Activated effector memory CD4-positive, alpha-beta T cell treated with Interleukin-2 at 50 U/mL for 16 hours (primary cell): ENCODE results near the gene ARL8A.
"Not testable (repeated sequence)": the region's sequence is repeated elsewhere in the genome, so short reads cannot be mapped to it uniquely, and the experiment has no call there.

Source experiments
- DNase-seq: peaks from one replicate; pipeline ENCODE4 v3.0.0-alpha.2; 2020

ARL8A gene

DNA sequence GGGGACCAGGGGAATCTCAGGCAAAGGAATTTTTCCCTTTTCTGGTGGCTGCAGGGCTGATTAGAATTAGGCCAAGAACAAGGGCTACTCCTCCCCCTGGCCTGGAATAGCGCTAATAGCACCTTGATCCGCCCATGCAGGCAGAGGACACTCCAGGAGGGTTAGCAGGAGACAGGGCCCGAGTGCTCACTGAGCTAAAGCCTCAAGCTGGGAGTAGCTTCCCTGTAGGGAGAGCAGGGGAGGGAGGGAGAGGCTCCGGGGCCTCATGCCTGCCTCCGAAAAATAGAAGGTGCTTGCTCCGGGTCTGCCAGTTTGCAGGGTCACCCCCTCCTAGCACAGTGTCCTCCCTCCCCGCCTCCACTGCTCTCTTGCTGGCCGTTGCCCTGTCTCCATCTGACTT lies 12.1 kb upstream of the ARL8A start:
- no peak for DNase-seq

DNA sequence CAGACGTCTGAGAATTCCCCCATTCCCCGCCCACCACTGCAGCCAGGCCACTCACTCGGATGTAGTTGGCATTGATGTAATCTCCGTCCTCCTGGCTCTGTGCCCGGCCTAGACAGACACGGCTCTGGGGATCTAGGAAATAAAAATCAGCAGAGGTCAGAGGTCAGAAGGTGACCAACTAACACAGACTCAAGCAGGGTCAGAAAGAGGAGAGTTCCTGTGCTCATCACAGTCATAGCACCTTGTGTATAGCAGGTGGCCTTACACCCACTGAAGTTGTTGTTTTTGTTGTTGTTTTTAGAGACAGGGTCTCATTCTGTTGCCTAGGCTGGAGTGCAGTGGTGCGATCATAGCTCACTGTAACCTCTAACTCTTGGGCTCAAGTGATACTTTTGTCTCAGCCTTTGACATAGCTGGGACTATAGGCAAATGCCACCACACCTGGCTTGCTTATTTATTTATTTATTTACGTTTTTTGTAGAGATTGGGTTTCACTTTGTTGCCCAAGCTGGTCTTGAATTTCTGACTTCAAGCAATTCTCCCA lies 11.0 kb upstream of the ARL8A start:
- no peak for DNase-seq

DNA sequence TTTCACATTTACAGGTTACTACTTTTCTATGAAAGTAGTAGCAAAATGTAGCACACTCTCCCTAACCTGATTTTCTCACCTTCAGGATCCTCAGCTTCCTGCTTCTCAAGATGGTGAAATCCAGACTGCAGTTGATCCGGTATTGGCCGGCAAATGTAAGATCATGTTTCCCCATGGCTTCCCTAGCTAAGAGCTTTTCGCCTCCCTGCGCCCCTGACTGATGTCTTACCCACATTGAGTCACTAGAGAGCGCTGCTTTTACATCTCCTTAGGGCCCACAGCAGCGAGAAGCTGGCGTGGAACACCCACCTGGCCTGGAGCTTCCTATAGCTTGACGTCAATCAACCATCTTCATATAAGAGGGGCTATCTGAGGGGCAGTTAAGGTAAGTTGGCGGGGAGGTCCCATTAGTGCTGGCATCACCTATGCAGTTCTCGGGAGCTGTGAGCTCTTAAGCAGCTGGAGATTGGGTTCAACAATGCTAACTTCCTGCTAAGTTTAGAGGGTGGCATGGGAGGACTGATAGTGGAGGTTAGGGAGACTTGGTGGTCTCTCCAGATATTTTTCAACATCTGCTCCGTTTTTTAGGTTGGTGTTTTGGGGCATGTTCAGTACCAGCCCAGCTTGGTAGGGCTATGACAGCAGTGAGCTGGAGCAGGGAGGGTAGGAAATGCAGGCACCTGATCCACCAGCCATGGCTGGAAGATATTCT lies 10.4 kb upstream of the ARL8A start:
- DNase-seq = no peak

DNA sequence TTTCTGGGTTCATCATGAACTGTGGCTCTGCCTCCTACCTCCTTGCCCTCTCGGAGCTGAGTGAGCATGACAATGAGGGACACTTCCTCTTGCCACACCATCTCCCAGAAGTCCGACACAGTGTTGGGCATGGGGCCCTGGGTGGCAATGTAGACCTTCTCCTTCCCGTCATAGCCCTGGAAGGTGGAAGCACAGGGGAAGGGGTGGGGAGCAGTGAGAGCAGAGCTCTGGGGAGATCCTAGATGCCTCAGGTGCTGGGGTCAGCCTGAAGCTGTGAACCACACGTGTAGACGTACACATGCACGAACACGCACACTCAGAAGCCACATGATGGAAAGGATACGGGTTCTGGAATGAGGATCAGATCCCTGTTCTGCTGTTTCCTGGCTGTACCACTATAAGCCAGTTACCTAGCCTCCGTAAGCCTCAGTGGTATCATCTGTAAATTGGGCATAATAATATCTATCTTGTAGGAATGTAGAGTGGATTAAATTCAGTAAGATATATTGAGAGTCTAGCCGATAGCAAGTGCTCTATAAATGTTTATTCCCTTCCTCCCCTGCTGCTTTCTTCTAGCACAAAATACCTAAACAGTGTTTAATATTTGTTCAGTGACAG lies 9.7 kb upstream of the ARL8A start:
- DNase-seq = no peak

DNA sequence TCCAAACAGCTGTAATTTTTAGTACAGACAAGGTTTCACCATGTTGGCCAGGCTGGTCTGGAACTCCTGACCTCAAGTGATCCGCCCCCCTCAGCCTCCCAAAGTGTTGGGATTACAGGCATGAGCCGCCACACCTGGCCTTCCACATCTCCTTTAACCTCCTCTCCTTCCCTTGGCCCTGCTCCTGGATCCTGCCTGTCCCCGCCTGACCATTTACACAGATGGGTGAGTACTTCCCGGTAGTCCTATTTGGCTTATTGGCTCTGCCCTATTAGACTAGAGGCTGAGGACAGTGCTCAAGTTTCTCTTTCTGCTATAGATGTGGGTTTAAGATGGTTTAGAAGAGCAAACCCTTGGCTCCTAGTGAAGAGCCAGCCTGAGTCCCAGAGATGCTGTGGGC lies 8.7 kb upstream of the ARL8A start:
- DNase-seq = no peak

DNA sequence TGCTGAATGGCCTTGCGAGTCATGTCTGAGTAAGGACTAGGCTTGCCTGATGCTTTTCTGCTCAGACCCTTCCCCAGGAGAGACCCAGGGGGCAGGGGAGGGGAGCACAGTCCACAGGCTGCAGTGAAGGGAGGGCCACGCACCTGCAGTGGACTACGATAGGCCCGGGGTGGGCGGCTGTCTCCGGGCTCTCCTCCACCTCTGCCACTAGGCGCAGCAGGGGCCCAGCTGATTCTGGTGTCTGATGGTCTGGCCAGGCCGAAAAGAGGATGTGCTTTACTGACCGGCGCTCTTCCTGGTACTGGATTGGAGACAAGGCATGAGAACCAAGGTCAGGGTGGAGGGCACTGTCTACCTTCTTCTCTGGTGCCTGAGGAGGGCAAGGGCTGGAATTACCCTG lies 7.9 kb upstream of the ARL8A start:
- DNase-seq = no peak

DNA sequence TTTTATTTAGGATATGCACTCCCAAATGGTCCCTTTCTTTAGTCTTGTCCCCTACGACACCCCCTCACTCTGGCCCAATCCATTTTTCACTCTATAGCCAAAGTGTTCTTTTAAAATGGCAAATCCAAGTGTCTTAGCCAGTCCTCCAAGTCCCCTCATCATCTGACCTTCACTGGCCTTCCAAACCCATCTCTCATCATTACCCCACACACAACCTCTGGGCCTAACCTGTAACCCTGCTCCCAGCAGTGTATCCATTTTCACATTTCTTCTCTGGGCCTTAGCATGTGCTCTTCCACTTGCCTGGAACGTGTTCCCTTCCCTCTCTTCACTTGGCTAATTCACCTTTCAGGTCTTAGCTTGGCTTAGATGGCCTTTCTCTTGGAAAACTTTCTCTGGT lies 6.5 kb upstream of the ARL8A start:
- no peak for DNase-seq

DNA sequence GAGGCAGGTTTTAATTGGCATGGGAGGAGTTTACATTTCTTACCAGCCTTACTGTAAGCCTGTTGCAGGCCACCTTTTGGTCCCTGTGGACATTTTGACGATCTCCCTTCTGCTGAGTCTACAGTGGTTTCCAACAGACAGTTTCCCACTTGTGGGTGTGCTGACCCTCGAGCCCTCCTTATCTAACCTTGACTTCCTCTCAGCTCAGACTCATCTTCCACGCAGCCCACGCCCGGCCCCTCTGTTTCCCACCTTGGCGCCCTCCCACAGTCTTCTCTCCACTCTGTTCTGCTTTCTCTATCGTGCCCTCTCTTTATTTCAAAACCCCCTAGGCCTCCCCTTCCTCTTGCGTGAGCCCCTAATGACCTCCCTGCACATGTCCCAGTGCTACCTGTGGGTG lies 6.1 kb upstream of the ARL8A start:
- no peak for DNase-seq

DNA sequence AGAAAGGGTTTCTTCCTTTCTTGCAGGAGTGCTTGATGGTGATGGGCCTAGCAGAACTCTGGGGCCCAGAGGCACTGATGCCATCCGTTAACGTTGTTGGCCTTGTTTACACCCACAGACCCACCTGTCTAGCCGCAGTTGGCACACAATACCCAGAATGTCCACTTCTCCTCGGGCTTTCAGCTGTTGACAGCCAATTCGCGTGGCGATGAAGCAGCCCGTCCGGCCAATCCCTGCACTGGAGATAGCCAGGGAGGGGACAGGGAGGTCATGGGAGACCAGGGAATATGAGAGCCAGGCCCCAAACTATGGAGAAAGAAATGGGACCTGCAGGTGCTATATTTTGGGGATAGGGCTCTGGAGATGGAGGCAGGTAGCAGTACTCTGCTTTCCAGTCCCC lies 5.7 kb upstream of the ARL8A start:
- no peak for DNase-seq

DNA sequence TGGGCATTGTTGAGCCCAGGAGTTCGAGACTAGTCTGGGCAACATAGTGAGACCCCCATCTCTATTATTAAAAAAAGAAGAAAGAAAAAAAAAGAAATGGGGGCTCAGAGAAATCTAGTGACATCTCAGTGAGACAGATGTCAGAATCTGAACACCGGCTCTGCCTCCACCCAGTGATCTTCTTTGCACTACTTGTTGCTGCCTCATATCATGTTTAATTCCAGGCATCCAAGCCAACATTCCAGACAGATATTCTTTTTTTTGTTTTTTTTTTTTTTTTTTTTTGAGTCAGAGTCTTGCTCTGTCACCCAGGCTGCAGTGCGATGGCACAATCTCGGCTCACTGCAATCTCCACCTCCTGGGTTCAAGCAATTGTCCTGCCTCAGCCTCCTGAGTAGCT lies 5.0 kb upstream of the ARL8A start:
- DNase-seq = no peak

DNA sequence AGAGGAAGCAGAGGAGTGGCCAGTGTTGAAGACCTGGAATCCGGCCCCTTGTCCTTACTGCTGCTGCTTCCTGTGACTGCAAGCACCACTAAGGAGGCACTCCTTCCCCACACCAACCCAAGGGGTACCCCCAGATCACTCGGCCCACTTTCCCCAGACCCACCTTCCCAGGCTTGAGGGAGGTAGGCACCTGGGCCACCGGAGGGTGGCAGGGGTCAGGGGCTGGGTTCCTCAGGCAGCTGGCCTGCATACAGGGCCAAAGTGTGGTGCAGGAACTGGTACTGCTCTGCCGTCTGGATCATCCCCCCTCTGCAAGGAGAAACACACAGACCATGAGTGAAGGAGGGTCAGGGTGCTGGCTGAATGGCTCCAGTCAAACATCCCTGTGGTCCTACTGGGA lies 3.9 kb upstream of the ARL8A start:
- no peak for DNase-seq

DNA sequence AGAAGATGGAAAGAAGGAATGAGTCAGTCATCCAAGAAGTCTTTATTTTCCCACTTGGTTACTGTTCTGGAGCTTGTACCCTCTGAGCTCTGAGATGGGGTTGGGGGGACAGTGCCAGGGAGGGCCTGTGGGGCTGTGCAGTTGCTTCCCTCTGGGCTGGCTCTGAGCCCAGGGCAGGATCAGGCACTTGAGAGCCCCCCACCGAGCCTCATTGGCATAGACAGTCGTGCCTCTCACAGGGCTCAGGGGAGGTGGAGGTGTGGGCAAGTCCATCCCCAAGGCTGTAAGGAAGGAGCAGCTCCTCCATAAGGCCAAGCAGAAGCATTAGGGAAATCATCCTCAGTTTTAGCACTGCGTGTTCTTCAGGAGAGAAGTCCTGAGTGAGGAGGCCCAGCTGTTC lies 2.5 kb upstream of the ARL8A start:
- no peak for DNase-seq

DNA sequence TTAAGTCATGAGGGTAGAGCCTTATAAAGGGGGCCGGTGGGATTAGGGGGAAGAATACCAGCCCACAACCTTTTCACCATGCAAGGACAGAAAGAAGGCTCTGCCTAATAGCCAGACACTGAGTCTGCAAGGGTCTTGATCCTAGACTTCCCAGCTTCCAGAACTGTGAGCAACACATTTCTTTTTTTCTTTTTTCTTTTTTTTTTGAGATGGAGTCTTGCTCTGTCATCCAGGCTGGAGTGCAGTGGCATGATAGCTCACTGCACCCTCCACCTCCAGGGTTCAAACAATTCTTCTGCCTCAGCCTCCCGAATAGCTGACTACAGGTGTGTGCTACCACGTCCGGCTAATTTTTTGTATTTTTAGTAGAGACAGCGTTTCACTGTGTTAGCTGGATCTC lies 1.7 kb upstream of the ARL8A start:
- DNase-seq = no peak

DNA sequence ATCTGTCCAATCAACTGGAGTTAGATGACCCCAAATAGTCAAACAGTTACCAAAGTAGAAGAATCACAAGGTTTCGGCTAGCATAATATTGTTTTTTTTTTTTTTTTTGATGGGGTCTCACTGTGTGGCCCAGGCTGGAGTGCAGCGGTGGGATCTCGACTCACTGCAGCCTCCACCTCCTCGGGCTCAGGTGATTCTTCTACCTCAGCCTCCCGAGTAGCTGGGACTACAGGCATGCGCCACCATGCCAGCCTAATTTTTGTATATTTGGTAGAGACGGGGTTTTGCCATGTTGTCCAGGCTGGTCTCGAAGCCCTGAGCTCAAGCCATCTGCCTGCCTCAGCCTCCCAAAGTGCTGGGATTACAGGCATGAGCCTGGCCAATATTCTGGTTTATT lies 1.2 kb upstream of the ARL8A start:
- not testable (repeated sequence) for DNase-seq

DNA sequence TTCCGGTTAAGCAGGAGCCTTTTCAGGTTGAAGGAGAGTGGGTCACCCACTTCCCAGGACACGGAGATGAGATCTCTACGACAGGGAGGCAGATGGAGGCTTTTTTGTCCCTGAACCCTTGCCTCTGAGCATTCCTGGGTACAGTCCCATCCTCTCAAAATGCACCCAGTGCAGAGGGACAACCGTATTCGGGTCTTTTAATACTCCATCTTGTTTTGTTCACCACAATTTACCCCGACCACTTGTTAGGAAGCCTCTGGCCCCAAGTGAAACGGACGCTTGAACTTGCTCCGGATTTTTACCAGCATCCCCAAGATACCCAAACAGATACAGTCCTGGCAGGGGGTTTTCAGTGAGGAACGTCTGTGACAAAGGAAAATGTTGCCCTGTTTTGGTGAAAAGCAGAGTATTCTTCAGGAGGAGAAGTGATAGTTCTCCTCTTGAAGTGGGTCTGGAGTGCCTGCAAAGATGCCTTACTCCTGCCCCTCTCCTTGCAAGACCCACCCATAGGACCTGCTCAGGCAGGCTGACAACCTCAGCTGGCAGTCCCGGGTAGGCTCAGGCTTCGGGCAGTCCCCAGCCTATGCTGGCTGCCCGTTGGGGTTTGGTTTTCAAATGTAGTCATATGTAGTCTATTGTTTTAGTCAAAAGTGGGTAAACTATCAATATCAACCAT lies 669 bp upstream of the ARL8A start:
- DNase-seq = no peak

DNA sequence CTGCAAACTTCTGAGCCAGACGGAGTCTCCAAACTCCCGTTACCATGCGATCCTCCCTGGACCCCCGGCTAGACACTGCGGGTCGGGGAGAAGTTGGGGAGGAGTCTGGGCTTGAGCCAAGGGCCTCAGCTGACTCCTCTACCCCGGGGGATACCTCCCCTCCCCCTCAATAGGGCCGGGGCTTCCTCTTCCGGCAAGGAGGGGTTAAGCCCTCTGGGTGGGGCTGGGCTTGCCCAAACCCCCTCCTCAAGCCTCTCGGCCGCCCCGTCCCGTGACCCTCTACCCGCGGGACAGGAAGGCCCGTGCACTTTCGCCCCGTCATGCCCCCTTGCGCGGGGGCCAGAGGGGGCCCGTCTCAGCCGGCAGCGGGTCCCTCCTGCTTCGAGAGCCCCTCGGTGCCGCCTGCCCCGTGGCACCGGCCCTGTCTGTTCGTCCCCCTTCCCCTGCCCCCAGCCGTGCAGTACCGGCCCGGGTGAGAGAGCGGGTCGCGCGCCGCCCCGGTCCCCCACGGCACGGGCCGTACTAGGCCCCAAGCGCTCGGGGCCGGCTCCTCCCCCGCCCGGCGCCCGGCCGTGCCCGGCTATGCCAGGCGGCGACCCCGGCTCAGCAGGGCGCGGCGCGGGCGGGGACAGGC lies 652 bp downstream of the ARL8A start:
- no peak for DNase-seq

DNA sequence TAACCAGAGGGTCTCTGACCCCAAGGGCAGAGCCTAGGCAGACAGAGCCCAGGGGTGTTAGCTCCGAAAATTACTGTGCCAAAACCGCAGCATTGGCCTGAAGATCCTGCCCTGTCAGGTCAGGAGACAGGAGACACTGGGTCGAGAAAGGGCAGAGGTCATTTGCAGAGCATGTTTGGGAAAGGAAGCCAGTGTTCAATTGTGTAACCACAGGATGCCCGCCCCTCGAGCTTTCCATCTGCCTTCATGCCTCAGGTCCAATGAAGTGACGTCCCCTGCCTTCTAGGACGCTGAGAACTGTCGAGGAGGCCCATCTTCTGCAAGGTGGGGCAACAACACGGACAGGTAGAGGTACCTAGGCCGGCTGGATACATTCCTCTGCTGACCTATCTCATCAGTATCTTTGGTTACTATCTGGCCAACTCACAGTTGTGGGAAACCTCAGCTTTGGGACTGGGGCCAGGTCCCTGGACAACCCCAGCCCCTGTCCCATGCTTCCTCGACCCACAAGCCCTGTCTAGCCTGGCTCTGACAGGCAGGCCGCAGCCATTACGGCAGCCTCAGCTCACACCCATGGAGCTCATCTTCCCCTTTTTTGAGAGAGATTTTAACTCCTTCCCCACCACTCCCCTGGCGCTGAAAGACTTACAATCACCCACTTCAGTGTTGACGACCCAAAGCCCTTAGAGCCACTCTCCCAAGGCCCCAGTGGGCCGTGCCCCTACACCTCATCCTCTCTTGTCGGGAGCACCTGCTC lies 1.3 kb downstream of the ARL8A start:
- no peak for DNase-seq

DNA sequence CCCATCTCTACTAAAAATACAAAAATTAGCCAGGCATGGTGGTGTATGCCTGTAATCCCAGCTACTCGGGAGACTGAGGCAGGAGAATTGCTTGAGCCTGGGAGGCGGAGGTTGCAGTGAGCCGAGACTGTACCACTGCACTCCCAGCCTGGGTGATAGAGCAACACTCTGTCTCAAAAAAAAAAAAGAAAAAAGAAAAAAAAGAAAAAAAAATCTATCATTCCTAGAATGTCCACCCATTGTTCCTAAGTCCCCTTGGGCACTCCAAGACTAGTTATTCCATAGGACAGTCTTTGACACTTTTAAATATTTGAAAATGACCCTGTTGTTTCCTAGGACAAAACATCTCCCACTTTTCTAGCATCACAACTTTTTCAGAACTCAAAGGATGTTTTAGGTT lies 3.1 kb downstream of the ARL8A start:
- DNase-seq = not testable (repeated sequence)

DNA sequence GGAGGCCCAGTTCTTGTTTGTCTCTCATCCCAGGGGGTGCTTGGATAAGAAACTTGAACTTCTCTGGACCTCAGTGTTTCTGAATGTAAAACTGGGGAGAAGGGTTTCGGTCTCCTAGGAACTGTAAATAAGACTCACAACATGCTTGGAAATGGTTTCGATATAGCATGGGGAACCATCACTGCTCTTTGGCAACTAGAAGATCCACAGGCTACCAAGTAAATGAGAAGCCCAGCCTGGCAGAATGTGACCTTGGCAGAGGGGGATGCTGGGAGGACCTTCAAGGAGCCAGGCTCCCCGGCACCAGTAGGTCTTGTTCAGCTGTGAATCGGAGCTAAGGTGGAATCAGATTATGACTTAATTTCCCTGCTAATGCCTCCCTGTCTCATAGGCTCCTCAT lies 3.7 kb downstream of the ARL8A start:
- no peak for DNase-seq

DNA sequence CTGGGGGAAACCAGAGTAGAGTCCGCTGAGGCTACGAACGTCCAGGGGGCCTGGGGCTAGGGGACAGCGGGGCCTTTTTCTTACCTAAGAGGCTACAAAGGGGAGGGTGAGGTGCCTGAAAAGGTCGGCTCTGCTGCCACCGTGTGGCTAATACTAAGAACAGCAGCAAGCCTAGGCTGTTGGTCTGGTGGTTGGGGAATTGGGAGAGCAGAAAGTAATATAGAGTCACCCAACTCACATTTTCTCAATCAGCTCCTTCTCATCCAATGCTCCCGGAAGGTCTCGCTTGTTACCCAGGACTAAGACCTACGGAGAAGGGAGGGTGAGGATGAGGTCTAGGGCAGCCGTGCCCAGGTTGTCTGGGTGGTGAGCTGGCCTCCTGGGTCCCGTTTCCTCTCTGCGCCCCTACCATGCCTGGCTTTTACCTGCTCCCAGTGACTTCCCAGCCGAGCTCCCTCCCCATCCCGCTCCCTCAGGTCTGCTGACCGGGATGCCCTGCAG lies 9.3 kb downstream of the ARL8A start:
- DNase-seq = peak; percentile 36

DNA sequence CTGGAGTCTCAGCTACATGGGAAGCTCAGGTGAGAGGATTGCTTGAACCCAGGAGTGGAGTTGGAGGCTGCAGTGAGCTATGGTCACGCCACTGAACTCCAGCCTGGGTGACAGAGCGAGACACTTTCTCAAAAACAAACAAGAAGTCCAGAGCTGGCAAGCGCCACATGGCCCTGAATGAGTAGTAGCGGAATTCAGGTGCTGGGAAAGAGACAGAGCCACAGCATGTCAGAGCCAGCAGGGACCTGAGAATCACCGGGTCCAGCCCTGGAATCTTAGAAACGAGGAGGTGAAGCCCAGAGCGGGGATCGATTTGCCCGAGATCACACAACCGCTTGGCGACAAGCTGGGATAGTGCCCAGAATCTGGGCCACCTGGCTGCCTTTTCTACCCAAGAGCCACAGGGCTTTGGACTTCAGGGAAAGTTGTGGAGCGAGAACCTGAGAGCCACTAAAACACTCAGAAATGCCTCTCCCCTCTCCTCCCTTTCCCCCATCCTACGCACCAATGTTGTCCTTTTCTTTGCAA lies 9.8 kb downstream of the ARL8A start:
- no peak for DNase-seq

DNA sequence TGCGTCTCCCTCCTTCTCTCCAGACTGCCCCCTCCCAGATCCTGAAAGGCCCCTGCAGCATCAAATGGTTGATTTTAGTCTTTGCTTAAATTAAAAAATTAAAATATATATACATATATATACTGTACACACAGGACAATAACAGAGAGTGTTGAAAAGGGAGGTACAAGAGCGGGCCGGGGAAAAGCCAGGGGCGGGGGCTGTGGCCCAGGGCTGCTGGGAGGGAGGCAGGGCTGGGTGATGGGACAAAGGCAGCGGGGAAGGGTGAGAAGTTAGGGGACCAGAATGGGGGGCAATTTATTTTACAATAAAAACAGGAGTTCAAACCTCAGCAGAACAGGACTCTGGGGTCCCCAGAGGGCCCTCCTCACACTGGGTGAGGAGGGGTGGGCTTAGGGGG lies 10.5 kb downstream of the ARL8A start:
- DNase-seq = no peak

DNA sequence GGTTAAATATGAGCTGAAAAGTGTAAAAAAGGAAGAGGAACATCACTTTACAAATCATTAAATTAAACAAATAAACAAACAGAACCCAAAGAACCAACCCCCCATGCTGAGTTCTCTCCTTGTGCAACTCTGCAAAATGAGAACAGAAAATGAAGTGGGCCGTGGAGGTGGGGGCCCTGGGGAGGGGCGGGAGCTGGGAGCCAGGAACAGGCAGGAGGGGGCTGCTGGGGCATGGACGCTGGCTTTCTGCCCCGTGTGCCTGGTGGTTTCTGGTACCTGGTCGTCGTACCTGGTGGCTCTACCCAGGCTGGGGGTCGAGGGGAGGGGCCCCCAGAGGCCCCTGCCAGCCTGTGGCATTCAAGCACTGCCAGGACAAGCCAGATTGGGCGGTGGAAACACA lies 11.0 kb downstream of the ARL8A start:
- no peak for DNase-seq
